ENCODE results near the gene TMCO4. TPM values are rescaled to one million over a fixed set of nuclear protein-coding genes. Genes with fewer than 3 reads are reported as not detected.

The TMCO4 gene
- total RNA-seq, 1 donor from 2014 or later: not detected

DNA sequence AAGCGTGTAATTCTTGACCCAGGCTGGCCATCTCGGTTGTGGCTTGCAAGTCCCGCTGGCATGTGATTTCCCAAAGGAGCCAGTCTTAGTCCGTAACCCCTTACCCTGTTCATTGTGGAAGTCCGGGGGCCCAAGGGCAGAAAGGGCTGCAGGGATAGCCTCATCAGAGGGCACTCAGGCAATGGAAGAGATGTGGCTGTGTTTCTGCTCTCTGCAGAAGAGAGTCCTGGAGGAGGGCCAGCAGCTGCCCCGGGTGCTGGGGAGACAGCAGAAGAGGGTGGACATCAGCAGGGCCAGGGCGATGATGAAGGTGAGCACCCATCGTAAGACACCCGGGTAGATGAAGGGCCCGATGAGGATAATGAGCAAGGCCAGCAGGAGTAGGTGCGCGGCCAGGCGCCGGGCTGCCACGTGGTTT, 14.5 kb upstream of the TMCO4 start:
- H3K4me1 Mint-ChIP-seq (ENCODE audit: low read depth, unreplicated experiment): peaks cover 2% of the 10 kb centered on the region
- no peaks in the 10 kb centered on the region for H3K36me3 Mint-ChIP-seq (ENCODE audit: unreplicated experiment)
- no peak for DNase-seq
- no peak overlapping the region for H3K27ac Mint-ChIP-seq (ENCODE audit: unreplicated experiment)
- no peak overlapping the region for H3K4me3 Mint-ChIP-seq (ENCODE audit: unreplicated experiment)
- peaks cover 4% of the 10 kb centered on the region for H3K27me3 Mint-ChIP-seq (ENCODE audit: unreplicated experiment)
- H3K9me3 Mint-ChIP-seq (ENCODE audit: unreplicated experiment): peaks cover 9% of the 10 kb centered on the region
- TF ChIP-seq CTCF (IDR thresholded peaks at IDR 0.05; ENCODE audit: partially characterized antibody, unreplicated experiment): no peak

GRCh38 chr1:19813643-19813960, 13.9 kb upstream of the TMCO4 start:
- H3K4me1 Mint-ChIP-seq (ENCODE audit: low read depth, unreplicated experiment): peaks cover 2% of the 10 kb centered on the region
- H3K27ac Mint-ChIP-seq (ENCODE audit: unreplicated experiment): no peak overlapping the region
- H3K36me3 Mint-ChIP-seq (ENCODE audit: unreplicated experiment): no peaks in the 10 kb centered on the region
- DNase-seq: no peak
- TF ChIP-seq CTCF (IDR thresholded peaks at IDR 0.05; ENCODE audit: partially characterized antibody, unreplicated experiment): no peak
- peaks cover 4% of the 10 kb centered on the region for H3K27me3 Mint-ChIP-seq (ENCODE audit: unreplicated experiment)
- no peak overlapping the region for H3K4me3 Mint-ChIP-seq (ENCODE audit: unreplicated experiment)
- H3K9me3 Mint-ChIP-seq (ENCODE audit: unreplicated experiment): peaks cover 9% of the 10 kb centered on the region

GRCh38 chr1:19812875-19813642, 13.3 kb upstream of the TMCO4 start:
- H3K4me1 Mint-ChIP-seq (ENCODE audit: low read depth, unreplicated experiment): peaks cover 2% of the 10 kb centered on the region
- no peaks in the 10 kb centered on the region for H3K36me3 Mint-ChIP-seq (ENCODE audit: unreplicated experiment)
- no peak overlapping the region for H3K27ac Mint-ChIP-seq (ENCODE audit: unreplicated experiment)
- no peak for TF ChIP-seq CTCF (IDR thresholded peaks at IDR 0.05; ENCODE audit: partially characterized antibody, unreplicated experiment)
- DNase-seq: no peak
- H3K4me3 Mint-ChIP-seq (ENCODE audit: unreplicated experiment): no peak overlapping the region
- H3K27me3 Mint-ChIP-seq (ENCODE audit: unreplicated experiment): peaks cover 4% of the 10 kb centered on the region
- H3K9me3 Mint-ChIP-seq (ENCODE audit: unreplicated experiment): peaks cover 9% of the 10 kb centered on the region

GRCh38 chr1:19811206-19811851, 11.6 kb upstream of the TMCO4 start:
- TF ChIP-seq CTCF (IDR thresholded peaks at IDR 0.05; ENCODE audit: partially characterized antibody, unreplicated experiment): peak; percentile 64
- H3K4me1 Mint-ChIP-seq (ENCODE audit: low read depth, unreplicated experiment): no peaks in the 10 kb centered on the region
- H3K36me3 Mint-ChIP-seq (ENCODE audit: unreplicated experiment): no peaks in the 10 kb centered on the region
- H3K27ac Mint-ChIP-seq (ENCODE audit: unreplicated experiment): no peak overlapping the region
- H3K9me3 Mint-ChIP-seq (ENCODE audit: unreplicated experiment): peaks cover 3% of the 10 kb centered on the region
- H3K27me3 Mint-ChIP-seq (ENCODE audit: unreplicated experiment): peaks cover 6% of the 10 kb centered on the region
- DNase-seq: peak; percentile 64
- no peak overlapping the region for H3K4me3 Mint-ChIP-seq (ENCODE audit: unreplicated experiment)
